ENCODE results near the gene AP4E1. TPM values are rescaled to one million over a fixed set of nuclear protein-coding genes. Genes with fewer than 3 reads are reported as not detected.
A peak's percentile ranks its signal among the peaks of the same experiment; 100 is the strongest.
"Not testable (repeated sequence)": the region's sequence is repeated elsewhere in the genome, so short reads cannot be mapped to it uniquely, and the experiment has no call there.

Gene AP4E1
- total RNA-seq, 1 experiment from 2014 or later, result 9.5 TPM

DNA sequence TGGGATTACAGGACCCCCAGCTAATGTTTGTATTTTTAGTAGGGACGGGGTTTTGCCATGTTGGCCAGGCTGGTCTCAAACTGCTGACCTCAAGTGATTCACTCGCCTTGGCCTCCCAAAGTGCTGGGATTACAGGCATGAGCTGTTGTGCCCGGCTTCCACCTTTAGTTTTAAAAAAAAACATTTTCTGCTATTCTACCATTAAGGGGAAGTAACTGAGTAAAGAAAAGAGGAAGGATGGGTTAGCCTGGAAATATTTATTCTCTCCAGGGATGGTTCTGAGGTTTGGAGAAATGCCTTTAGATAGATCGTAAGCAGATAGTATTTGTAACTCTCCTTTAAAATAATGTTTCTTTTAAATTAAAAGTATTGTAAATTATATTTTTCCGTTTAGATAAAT is 3.1 kb downstream of the AP4E1 start:
- Mint-ChIP-seq H3K4me3 (no peak overlapping the region), H3K27me3 (ENCODE audit: low read depth) (peaks cover 6% of the 10 kb centered on the region; the same call in 1 of the 2 replicates), H3K27ac (no peak overlapping the region), H3K9me3 (no peaks in the 10 kb centered on the region), H3K4me1 (peaks cover 9% of the 10 kb centered on the region), H3K36me3 (peaks cover 9% of the 10 kb centered on the region)
- no peak for ATAC-seq
- TF ChIP-seq, protein P1, sequence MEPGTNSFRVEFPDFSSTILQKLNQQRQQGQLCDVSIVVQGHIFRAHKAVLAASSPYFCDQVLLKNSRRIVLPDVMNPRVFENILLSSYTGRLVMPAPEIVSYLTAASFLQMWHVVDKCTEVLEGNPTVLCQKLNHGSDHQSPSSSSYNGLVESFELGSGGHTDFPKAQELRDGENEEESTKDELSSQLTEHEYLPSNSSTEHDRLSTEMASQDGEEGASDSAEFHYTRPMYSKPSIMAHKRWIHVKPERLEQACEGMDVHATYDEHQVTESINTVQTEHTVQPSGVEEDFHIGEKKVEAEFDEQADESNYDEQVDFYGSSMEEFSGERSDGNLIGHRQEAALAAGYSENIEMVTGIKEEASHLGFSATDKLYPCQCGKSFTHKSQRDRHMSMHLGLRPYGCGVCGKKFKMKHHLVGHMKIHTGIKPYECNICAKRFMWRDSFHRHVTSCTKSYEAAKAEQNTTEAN (CRISPR knock-in tag; IDR thresholded peaks at IDR 0.05), result no peak
- no peak for TF ChIP-seq OVOL2 (CRISPR knock-in tag; IDR thresholded peaks at IDR 0.05; ENCODE audit: borderline replicate concordance)
- no peak for TF ChIP-seq ETV6 (CRISPR knock-in tag; IDR thresholded peaks at IDR 0.05)
- TF ChIP-seq NFATC4 (CRISPR knock-in tag; IDR thresholded peaks at IDR 0.05), result no peak
- TF ChIP-seq, protein P2, sequence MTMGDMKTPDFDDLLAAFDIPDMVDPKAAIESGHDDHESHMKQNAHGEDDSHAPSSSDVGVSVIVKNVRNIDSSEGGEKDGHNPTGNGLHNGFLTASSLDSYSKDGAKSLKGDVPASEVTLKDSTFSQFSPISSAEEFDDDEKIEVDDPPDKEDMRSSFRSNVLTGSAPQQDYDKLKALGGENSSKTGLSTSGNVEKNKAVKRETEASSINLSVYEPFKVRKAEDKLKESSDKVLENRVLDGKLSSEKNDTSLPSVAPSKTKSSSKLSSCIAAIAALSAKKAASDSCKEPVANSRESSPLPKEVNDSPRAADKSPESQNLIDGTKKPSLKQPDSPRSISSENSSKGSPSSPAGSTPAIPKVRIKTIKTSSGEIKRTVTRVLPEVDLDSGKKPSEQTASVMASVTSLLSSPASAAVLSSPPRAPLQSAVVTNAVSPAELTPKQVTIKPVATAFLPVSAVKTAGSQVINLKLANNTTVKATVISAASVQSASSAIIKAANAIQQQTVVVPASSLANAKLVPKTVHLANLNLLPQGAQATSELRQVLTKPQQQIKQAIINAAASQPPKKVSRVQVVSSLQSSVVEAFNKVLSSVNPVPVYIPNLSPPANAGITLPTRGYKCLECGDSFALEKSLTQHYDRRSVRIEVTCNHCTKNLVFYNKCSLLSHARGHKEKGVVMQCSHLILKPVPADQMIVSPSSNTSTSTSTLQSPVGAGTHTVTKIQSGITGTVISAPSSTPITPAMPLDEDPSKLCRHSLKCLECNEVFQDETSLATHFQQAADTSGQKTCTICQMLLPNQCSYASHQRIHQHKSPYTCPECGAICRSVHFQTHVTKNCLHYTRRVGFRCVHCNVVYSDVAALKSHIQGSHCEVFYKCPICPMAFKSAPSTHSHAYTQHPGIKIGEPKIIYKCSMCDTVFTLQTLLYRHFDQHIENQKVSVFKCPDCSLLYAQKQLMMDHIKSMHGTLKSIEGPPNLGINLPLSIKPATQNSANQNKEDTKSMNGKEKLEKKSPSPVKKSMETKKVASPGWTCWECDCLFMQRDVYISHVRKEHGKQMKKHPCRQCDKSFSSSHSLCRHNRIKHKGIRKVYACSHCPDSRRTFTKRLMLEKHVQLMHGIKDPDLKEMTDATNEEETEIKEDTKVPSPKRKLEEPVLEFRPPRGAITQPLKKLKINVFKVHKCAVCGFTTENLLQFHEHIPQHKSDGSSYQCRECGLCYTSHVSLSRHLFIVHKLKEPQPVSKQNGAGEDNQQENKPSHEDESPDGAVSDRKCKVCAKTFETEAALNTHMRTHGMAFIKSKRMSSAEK (CRISPR knock-in tag; IDR thresholded peaks at IDR 0.05; ENCODE audit: borderline replicate concordance), result no peak
- TF ChIP-seq, protein P3, sequence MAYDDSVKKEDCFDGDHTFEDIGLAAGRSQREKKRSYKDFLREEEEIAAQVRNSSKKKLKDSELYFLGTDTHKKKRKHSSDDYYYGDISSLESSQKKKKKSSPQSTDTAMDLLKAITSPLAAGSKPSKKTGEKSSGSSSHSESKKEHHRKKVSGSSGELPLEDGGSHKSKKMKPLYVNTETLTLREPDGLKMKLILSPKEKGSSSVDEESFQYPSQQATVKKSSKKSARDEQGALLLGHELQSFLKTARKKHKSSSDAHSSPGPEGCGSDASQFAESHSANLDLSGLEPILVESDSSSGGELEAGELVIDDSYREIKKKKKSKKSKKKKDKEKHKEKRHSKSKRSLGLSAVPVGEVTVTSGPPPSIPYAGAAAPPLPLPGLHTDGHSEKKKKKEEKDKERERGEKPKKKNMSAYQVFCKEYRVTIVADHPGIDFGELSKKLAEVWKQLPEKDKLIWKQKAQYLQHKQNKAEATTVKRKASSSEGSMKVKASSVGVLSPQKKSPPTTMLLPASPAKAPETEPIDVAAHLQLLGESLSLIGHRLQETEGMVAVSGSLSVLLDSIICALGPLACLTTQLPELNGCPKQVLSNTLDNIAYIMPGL (CRISPR knock-in tag; IDR thresholded peaks at IDR 0.05), result no peak
- TF ChIP-seq, protein P4, sequence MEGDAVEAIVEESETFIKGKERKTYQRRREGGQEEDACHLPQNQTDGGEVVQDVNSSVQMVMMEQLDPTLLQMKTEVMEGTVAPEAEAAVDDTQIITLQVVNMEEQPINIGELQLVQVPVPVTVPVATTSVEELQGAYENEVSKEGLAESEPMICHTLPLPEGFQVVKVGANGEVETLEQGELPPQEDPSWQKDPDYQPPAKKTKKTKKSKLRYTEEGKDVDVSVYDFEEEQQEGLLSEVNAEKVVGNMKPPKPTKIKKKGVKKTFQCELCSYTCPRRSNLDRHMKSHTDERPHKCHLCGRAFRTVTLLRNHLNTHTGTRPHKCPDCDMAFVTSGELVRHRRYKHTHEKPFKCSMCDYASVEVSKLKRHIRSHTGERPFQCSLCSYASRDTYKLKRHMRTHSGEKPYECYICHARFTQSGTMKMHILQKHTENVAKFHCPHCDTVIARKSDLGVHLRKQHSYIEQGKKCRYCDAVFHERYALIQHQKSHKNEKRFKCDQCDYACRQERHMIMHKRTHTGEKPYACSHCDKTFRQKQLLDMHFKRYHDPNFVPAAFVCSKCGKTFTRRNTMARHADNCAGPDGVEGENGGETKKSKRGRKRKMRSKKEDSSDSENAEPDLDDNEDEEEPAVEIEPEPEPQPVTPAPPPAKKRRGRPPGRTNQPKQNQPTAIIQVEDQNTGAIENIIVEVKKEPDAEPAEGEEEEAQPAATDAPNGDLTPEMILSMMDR (IDR thresholded peaks at IDR 0.05), result no peak
- ChIA-PET CTCF (no interaction called here), POLR2A (no interaction called here)
- no peak for DNase-seq (ENCODE audit: low spot score)

DNA sequence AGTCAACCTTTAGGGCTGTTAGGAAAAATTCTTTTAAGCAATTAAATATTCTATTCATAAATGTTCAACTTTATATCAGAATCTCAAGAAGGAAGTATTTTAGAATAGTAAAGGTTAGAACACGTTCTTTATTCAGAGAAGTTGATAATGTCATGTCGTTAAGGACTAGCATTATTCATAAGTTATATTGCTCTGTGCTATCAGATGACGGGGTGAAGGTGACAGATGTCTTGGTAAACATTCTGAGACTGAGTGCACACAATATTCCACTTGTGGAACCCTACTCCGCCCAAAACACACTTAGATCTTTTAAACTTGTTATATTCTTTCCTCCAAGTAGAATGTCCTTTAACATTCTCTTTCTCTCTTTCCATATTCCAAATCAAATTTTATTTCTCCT is 7.9 kb downstream of the AP4E1 start:
- Mint-ChIP-seq H3K27ac (no peak overlapping the region), H3K4me1 (no peaks in the 10 kb centered on the region), H3K27me3 (ENCODE audit: low read depth) (no peaks in the 10 kb centered on the region), H3K4me3 (no peak overlapping the region), H3K9me3 (no peaks in the 10 kb centered on the region), H3K36me3 (peaks cover 19% of the 10 kb centered on the region)
- no peak for TF ChIP-seq NFYB (CRISPR knock-in tag; conservative IDR thresholded peaks at IDR 0.05; ENCODE audit: low read depth)
- no peak for DNase-seq (ENCODE audit: low spot score)
- ATAC-seq, result no peak
- CTCF ChIA-PET, result no interaction called here
- POLR2A ChIA-PET, result no interaction called here

DNA sequence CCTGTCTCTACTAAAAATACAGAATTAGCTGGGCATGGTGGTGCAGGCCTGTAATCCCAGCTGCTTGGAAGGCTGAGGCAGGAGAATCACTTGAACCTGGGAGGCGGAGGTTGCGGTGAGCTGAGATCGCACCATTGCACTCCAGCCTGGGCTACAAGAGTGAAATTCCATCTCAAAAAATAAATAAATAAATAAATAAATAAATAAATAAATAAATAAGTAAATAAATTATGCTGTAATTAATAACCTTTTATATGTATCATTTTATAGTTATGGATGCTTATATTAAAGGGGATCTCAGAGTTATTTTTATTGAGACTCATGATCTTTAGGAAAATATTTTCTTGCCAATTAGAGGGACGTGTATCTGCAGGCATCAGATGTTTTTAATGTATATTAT is 10.9 kb downstream of the AP4E1 start:
- TF ChIP-seq HMGA2 (CRISPR knock-in tag; IDR thresholded peaks at IDR 0.05), result peak; percentile 48; the same call in 1 of the 2 replicates
- H3K27me3 Mint-ChIP-seq (ENCODE audit: low read depth); H3K4me3 Mint-ChIP-seq; H3K4me1 Mint-ChIP-seq; H3K9me3 Mint-ChIP-seq; CTCF ChIA-PET; H3K27ac Mint-ChIP-seq; ATAC-seq; DNase-seq (ENCODE audit: low spot score): not testable (repeated sequence)
- peaks cover 17% of the 10 kb centered on the region for H3K36me3 Mint-ChIP-seq
- POLR2A ChIA-PET, result interaction anchor here (0.7 kb wide), 1 partner anchor 1944 kb away, joined by 3 read pairs; no protein-coding TSS in a partner anchor

DNA sequence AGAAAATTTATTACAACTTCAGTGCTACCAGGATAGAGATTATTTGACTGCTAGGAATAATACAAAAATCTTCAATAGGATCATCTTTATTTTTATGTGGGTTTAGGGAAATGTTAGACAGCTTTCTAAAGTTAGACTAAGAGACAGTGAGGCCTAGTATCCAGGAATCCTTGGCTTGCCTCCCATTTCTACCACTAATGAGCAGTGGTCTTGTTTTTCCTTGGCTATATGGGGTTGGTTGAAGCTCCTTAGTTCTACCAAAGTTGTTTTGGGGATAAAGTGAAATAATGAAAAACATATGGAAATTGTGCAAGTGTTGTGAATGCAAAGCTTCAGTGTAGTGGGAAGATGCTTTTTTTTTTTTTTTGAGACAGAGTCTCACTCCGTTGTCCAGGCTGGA is 16.8 kb downstream of the AP4E1 start:
- no peaks in the 10 kb centered on the region for H3K4me1 Mint-ChIP-seq
- POLR2A ChIA-PET, result no interaction called here
- no peaks in the 10 kb centered on the region for H3K27me3 Mint-ChIP-seq (ENCODE audit: low read depth)
- ATAC-seq, result no peak
- no peak for DNase-seq (ENCODE audit: low spot score)
- no peak overlapping the region for H3K27ac Mint-ChIP-seq
- CTCF ChIA-PET, result no interaction called here
- H3K4me3 Mint-ChIP-seq, result no peak overlapping the region
- H3K9me3 Mint-ChIP-seq, result no peaks in the 10 kb centered on the region
- TF ChIP-seq ZNF121 (CRISPR knock-in tag; IDR thresholded peaks at IDR 0.05) (no peak), MXD4 (CRISPR knock-in tag; IDR thresholded peaks at IDR 0.05; ENCODE audit: borderline replicate concordance) (no peak), JUN (CRISPR knock-in tag; IDR thresholded peaks at IDR 0.05) (no peak), ZNF232 (CRISPR knock-in tag; IDR thresholded peaks at IDR 0.05) (no peak), ZNF138 (CRISPR knock-in tag; conservative IDR thresholded peaks at IDR 0.05) (no peak)
- TF ChIP-seq, protein P5, sequence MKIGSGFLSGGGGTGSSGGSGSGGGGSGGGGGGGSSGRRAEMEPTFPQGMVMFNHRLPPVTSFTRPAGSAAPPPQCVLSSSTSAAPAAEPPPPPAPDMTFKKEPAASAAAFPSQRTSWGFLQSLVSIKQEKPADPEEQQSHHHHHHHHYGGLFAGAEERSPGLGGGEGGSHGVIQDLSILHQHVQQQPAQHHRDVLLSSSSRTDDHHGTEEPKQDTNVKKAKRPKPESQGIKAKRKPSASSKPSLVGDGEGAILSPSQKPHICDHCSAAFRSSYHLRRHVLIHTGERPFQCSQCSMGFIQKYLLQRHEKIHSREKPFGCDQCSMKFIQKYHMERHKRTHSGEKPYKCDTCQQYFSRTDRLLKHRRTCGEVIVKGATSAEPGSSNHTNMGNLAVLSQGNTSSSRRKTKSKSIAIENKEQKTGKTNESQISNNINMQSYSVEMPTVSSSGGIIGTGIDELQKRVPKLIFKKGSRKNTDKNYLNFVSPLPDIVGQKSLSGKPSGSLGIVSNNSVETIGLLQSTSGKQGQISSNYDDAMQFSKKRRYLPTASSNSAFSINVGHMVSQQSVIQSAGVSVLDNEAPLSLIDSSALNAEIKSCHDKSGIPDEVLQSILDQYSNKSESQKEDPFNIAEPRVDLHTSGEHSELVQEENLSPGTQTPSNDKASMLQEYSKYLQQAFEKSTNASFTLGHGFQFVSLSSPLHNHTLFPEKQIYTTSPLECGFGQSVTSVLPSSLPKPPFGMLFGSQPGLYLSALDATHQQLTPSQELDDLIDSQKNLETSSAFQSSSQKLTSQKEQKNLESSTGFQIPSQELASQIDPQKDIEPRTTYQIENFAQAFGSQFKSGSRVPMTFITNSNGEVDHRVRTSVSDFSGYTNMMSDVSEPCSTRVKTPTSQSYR (CRISPR knock-in tag; IDR thresholded peaks at IDR 0.05), result no peak
- TF ChIP-seq, protein P6, sequence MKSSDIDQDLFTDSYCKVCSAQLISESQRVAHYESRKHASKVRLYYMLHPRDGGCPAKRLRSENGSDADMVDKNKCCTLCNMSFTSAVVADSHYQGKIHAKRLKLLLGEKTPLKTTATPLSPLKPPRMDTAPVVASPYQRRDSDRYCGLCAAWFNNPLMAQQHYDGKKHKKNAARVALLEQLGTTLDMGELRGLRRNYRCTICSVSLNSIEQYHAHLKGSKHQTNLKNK (CRISPR knock-in tag; IDR thresholded peaks at IDR 0.05), result no peak
- H3K36me3 Mint-ChIP-seq, result peaks cover 21% of the 10 kb centered on the region
